NCI-H460 (cell line): ENCODE data around the gene AHDC1. TPM values are rescaled to one million over a fixed set of nuclear protein-coding genes. Genes with fewer than 3 reads are reported as not detected.
"Not testable (repeated sequence)": the region's sequence is repeated elsewhere in the genome, so short reads cannot be mapped to it uniquely, and the experiment has no call there.

ENCODE experiments used
- DNase-seq: peaks from one replicate; pipeline ENCODE4 v3.0.0-alpha.2; 2016; ENCODE audit warnings: low read depth; ENCODE audit errors: extremely low read depth
- total RNA-seq: library from RNA; depleted of rRNA; stranded (reverse); fragments of >200 nt; shearing (Covaris generic); gene quantifications from 2 replicates; pipeline ENCODE4 v1.2.3, GENCODE V29; 2014

The AHDC1 gene
- total RNA-seq, 1 experiment from 2014 or later, result 1.5 TPM

DNA sequence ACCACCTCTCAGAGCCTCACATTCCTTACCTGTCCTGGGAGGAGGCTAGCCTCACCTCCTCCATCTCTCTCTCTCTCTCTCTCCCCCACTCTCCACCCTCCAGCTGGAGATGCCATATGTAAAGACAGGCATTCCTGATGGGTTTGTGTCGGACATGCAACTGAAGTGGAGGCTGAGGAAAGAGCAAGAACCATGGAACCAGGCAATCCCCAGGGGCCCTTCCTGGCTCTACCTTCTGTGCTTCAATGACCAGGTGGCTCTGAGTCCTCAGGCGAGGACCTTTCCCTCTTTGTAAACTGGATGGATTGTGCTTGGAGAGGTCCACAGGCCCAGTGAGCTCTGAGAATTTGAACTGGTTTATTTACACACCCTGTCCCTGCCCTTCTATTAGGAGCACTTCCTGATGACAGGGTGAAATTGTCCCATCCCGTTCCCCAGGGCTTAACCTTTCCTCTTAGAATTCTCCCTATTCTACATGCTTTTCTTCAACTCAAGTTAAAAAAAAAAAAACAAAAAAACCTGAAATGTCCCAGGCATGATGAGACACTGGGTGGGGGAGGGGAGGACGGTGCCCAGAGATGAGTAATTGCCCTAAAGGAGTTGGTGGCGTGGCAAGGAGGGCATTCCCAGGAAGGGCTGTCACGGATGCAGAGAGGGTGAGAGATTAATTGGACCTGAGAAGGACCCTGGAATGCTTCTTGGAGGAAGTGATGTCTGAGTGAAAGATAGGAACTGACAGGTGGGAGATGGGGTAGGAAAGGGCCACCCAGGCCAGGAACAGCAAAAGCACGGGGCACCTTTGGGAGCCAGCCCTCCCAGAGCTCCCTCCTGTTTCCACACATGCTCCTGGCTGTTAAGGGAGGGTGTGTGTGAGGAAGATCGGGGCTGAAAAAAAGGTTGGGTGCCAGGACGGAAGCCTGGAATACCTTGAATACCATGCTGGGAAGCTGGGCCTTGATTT lies 63.8 kb downstream of the AHDC1 start:
- peak; percentile 76 for DNase-seq

DNA sequence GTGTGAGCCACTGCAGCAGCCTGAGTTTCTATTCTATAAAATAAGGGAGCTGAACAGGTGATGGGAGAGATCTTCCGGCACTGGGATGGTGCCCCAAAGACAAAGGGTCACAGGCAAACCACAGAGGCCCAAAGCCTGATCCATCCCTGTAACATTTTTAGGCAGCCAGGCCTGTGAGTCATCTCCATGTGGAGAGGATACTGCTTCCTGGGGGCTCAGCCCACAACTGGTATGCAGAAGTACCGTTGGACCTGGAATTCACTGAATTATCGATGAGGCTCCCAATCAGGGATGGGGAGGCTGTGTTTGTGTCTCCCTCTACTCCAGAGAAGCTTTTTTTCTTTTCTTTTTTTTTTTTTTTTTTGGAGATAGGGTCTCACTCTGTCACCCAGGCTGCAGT lies 65.2 kb downstream of the AHDC1 start:
- DNase-seq, result no peak

DNA sequence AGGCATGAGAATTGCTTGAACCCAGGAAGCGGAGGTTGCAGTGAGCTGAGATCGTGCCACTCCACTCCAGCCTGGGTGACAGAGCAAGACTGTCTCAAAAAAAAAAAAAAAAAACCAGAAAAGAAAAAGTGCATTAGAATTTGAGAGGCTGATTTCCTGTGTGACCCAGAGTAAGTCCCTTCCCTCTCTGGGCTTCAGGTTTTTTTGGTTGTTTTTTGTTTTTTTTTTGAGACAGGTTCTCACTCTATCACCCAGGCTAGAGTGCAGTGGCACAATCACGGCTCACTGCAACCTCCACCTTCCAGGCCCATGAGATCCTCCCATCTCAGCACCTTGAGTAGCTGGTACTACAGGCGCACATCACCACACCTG lies 65.7 kb downstream of the AHDC1 start:
- DNase-seq, result not testable (repeated sequence)

DNA sequence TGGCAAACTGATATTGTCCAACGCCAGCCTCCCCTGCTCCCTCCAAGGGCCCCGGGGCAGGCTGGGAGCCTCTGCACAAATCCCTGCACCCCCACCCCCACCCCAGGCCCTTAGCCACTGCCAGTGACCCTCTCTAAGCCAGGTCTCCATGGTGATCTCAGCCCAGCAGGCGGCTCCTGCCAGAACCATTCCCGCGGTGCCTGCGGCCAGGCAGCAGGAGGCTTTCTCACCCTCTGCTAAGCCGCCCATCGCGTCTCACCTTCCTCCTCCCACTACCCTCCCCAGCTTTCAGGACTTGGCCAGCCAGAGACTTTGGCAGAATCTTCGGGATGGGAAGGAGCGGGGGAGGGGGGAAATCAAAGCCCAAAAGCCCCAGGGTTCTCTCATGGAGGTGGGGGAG lies 67.2 kb downstream of the AHDC1 start:
- no peak for DNase-seq

DNA sequence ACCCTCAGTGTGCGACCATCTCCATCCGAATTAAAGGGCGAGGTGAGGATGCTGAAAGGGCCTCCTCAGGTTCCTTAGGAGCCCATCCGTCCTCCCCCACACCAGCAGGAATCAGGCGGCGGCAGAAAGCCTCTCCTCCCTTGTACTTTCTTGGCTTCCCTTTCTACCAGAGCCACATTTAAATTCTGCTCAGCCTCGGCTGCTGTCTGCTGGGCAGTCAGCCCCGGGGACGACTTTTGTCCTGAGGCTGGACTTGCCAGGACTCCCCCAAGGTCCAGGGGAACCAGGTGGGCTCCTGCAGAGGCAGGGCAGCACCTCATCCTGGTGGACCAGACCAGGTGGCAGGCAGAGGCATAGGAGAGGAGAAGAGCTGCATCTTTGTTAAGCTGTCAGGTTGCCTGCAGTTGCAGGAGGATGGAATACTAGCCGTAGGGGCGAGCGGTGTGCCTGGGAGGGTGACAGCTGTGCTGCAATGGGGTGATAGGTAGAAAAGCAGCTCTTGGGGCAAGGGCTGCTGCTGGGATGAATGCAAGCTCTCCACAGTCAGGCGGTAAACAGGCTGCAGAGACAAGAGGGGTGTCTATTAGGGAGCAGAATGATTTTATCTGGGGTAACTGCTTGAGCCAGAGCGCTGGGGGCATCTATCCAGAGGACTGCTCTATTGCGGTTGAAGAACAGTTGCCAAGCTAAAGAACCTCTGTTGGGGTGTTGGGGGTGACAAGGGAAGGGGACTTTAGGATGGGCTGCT lies 67.8 kb downstream of the AHDC1 start:
- no peak for DNase-seq

DNA sequence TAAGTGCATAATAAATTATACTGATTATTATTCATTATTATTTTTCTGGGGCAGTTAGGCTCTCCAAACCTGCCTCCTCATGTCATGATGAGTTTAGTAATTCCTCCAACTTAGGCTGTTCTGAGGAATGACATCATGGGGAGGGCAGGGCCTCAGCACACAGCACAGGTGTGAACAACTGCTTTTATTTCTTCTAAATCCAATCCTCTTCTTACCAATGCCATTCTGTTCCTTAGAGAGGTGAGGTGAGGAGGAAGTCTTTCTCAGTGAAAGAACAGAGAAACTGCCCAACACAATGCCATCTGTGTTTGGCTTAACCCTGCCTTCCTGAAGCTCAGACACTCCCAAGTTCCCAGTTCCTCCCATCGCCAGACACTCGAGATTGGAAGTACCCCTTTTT lies 68.6 kb downstream of the AHDC1 start:
- DNase-seq, result no peak

DNA sequence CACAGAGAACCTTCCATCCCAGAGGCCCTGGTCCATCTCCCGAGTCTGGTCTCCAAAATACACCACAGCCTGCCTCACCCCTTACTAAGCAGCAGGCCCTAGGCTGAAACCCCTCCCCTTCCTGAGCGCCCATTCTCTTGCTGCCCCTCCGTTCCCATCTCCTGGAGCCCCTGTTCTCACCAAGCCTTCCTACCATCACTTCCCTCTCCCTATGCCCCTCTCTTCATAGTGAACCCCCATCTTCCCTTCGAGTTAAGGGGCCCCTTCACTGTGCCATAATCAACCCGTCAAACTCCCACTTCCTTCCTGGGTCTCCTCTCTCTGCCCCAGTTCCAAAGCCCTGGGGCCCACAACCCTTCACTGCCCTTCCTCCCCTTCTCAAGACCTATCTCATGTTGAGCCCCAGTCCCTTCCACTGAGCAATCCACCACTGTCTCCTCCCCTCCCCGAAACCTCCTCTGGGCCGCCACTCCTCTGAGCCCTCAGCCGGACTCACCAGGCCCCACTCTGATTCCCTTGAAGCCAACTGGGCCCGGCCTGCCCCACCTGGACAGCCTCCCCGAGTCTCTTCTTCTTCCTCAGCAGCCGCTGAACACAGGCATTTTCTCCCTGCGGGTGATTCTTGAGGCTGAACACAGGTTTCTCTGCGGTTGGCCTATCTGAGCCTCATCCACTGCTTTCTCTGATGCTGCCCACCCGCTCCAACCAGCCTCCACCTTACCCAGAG lies 71.8 kb downstream of the AHDC1 start:
- DNase-seq, result no peak

DNA sequence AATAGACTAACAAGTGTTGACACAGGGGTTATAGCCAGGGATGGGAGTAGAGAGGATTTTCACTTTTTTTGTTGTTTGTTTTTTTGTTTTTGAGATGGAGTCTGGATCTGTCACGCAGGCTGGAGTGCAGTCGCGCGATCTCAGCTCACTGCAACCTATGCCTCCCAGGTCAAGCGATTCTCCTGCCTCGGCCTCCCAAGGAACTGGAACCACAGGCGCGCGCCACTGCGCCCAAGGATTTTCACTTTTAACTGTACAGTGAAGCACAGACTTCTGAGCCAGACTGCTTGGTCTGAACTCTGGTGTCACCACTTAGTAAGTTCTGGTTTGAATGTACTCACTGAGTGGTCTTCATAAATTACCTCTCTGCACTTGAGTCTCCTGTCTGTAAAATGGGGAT lies 73.8 kb downstream of the AHDC1 start:
- DNase-seq, result no peak

DNA sequence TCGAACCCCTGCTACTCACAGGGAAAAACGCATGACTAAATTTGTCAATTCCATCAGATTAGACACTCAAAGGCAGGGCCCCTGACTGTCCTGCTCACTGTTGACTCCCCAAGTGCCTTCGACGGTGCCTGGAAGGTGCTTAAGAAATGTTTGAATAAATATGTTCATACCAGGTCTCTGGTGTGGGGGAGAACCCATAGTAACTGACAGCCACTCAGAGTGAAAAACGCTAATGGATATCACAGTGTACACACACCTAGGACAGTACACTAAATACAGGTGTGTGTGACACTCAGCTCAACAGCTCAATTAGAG lies 74.3 kb downstream of the AHDC1 start:
- no peak for DNase-seq

DNA sequence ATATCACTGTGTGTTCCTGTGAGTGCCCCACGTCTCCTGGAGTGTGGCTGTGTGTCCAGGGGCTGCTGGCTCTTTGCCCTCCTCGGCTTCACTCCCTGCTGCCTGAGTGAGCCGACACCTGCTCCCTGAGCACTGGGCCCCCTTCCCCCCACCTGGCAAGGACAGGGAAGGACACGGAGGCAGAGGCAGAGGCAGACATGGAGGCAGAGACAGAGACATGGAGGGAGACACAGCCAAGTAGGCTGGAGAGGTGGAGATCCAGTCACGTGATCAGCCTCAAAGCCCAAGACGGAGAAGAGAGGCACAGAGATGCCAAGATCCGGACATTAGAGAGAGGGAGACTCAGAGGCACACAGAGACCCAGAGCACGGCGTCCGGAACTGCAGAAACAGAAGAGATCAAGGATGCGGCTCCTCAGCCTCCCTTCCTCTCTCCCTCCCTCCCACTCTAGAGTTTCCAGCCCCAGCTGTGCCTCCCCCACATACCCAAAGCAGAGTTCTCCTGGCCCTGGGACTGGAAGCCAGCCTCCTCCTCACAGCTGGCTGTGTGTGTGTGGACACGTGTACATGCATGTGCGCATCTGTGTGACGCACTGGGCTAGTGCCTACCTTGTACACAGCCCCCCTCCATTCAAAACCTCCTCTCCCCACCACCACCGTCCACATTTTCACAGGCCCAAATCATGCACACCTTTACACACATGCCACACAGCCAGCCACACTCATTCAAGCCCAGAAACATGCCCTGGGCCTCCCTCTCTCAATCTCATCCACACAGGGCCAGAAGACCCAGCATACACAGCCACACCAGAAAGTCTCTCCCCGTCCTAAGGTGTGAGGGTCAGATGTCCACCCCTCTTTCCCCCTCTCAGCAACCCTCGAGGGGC lies 74.9 kb downstream of the AHDC1 start:
- no peak for DNase-seq

DNA sequence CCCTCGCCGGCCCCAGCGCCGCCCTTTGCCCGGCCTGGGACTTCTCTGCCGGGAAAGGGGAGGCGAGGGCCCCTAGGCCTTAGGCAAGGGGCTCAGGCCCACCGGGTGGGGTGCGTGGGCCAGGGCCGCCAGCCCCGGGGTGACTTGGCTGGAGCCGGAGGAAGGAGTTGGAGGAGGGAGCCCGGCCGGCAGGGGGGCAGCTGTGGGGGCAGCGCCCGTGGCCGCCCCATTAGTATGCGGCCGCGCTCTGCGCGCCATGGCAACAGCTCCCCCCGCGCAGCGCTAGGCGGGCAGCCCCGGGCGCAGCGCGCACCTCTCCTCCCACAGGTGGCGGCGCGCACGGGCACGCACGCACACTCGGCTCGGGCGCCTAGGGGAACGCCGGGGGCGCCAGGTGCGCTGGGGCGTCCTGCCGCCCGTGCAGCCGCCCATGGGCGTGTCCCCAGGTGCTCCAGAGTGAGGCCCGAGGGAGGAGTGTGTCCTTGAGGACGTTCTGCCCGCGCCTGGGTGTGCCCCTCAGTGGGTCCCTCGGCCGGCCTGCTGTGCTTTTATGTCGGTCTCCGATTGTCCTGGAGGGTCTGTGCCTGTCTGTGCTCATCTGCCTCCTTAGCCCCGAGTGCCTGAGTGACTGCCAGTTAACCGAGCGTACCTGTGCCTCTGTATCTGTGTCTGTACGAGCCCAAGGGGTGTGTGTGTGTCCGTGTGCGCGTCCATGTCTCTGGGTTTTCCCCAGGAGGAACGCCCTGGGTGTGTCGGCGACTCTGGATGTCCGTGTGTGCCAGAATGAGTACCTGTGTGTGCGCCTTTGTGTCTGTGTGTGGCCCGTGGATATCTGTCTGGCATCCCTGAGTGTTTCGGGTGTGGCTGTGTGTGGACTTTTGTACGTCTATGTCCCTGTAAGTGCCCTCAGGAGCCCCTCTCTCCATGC lies 75.8 kb downstream of the AHDC1 start:
- DNase-seq, result no peak

DNA sequence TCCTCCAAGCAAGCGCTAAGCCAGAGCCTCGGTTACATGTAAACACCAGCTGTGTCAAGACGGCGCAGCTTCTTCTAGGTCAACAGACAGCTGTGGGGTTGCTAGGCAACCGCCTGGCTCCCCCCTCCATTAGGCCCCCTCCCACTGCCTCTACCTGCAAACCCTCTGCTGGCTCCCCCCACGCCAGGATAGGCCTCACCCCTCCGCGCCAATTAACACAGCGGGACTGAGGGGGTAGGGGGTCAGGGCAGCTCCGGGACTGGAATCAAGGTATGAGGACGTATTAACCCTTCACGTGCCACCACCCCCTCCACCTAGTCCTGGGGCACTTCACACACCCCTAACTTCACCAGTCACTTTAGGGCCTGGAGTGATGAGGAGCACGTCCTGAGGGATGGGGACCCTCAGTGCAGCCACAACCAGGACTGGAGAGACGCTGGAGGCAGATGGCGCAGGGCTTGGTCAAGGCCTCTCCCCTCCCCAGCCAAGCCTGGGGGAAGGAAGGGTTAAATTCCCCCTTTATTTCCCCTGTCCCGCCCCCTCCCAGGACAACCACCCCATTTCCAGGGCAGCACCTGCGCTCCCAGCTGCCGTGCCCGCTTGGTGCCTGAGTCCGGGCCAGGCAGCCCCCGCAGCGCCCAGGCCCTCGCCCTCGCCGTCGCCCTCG lies 76.6 kb downstream of the AHDC1 start:
- no peak for DNase-seq

DNA sequence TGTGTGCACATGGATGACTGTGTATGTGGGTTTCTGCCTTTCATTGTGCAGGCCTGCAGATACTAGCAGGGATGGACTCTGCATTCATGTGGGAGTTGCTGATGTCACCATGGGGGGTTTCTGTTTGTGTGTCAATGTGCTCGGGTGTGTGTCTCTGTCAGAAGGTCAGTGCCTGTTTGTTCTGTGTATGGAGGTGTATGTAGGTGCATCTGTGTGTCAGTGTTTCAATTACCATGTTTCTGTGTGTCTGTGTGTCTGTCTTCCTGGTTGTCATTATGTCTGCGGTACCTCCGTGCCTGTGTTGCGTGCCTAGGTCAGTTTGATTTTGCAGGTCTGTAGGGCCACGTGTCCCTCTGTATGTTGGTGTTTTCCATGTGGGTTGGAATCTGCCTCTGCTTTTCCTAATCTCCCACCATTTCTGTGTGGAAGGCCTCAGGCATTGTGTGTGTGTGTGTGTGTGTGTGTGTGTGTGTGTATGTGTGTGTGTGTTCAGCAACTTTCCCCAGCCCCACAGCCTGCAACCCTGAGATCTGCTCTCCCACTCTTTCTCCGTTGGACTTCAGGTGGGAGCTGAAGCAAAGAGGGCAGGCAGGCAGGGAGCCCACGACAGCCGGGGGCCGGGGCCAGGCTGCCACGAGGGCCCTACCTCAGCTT lies 77.2 kb downstream of the AHDC1 start:
- DNase-seq, result no peak

DNA sequence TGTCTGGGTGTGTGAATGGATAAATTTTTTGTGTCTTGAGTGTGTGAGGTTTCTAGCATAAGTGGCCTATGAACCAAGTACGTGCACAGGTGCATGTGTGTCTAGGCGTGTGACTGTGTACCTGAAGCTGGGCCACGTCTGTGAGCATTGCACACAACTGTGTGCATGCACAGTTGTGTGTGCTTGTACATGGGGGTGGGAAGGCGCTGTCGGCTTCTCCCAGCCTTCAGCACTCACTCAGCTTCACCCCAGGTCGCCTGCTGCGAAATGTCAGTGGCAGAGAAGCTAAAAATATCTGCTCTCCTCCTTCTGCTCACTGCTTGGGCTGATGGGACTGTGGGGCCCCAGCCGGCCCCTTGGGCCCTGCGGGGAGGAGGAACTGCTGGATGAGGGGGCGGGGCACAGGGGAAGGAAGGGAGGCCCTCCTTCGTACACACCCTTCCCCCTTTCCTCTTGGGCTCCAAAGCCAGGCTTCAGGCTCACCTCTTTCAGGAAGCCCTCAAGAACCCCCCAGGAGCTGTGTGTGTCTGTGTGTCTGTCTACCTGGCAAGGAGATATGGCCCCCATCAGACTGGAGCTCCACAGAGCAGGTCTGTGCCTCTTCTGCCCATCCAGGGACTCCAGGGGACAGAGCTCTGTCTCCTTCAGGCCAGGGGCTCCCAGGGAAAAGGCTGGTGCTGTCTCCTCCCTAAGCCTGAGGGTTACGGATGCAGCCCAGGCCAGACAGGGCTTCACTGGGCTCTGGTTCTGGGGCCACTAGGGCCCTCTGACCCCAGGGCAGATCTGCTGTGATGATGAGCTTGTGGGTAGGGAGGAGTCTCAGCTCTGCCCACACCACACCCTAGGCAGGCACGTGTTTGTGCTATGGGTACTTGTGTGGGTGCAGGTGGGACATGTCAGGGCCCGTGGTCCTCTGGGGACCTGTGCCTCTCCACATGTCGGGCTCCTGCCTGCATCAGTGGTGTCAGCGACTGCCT lies 78.4 kb downstream of the AHDC1 start:
- DNase-seq, result no peak

DNA sequence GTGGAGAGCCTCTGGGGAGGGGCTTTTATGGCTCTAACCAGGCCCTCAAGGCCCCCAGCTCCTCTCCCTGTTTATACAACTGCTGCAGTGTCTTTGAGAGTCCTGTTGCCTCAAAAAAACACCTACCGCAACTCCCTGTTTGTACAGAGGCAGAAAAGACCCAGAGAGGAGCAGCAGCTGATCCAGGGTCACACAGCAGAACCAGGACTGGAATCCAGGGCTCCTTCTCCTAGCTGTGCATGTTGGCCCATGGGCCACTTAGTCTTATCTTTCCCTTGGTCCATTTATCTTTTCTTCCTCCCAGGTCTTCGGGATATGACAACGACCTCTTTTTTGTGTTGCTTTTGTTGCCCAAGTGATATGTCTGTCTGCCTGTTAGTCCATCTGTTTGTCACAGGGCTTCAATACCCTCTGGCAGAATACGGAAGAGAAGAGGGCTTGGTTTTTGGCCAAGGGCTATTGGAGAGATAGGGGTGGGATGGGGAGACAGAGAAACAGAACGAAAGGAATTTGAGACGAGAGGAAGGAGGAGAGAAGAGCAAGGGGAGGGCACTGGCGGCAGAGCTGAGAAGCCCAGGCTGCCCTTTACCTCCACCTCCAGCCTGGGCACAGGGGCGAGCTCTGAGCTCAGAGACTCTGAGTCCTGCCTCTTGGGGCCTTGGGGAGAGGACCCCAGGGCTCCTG lies 80.5 kb downstream of the AHDC1 start:
- no peak for DNase-seq
